Measurements from ENCODE around the gene KANK4.

The KANK4 gene

GRCh38 chr1:62208087-62208486 lies 111.1 kb downstream of the KANK4 start:
- DNase-seq (ENCODE audit: low read depth, low spot score), result no peak

GRCh38 chr1:62207187-62207586 lies 112.0 kb downstream of the KANK4 start:
- DNase-seq (ENCODE audit: low read depth, low spot score), result no peak

GRCh38 chr1:62198781-62199125 lies 120.5 kb downstream of the KANK4 start:
- peak; percentile 67 for DNase-seq (ENCODE audit: low read depth, low spot score)

GRCh38 chr1:62198069-62198780 lies 121.0 kb downstream of the KANK4 start:
- DNase-seq (ENCODE audit: low read depth, low spot score), result peak; percentile 63

- DNase-seq (ENCODE audit: low read depth, low spot score), result no peak
Observed at GRCh38 chr1:62196086-62196690, 123.0 kb downstream of the KANK4 start.

GRCh38 chr1:62194651-62195544 lies 124.3 kb downstream of the KANK4 start, which contains the start of gene L1TD1:
TSS of gene L1TD1 (plus strand) at chr1:62194849. CDS start at chr1:62206629, 11,780 bp downstream.
- peak; percentile 94 for DNase-seq (ENCODE audit: low read depth, low spot score)

GRCh38 chr1:62188111-62188510 lies 131.1 kb downstream of the KANK4 start:
- DNase-seq (ENCODE audit: low read depth, low spot score), result no peak

- DNase-seq (ENCODE audit: low read depth, low spot score), result no peak
Observed at GRCh38 chr1:62187548-62187947, 131.7 kb downstream of the KANK4 start.

Data from ELF-1 (cell line).